Activated CD4-positive, alpha-beta T cell treated with anti-CD3 and anti-CD28 coated beads for 36 hours (primary cell): Measurements from ENCODE around the gene FLAD1. TPM values are rescaled to one million over a fixed set of nuclear protein-coding genes. Genes with fewer than 3 reads are reported as not detected.

Experiments
- ATAC-seq: fragments of 200-7000 bp; cut with Tn5 transposase; one replicate; pipeline ENCODE4 v1.10.0; 2021; ENCODE audit warnings: mild to moderate bottlenecking, moderate library complexity
- CTCF ChIA-PET: fragments of 350-600 bp; sonication (Branson Sonifier 250); formaldehyde crosslinking; loops from one replicate; lab custom pipeline; 2021; ENCODE audit warnings: antibody characterized with exemption; lab: Charles Lee
- POLR2A ChIA-PET: fragments of 350-600 bp; sonication (Branson Sonifier 250); formaldehyde crosslinking; loops from one replicate; lab custom pipeline; 2021; ENCODE audit warnings: antibody characterized with exemption, inconsistent platforms; lab: Charles Lee
- DNase-seq: peaks from one replicate; pipeline ENCODE4 v3.0.0-alpha.2; 2020
- H3K27ac Mint-ChIP-seq: one replicate; pipeline ENCODE4 v1.8.0; 2021; ENCODE audit warnings: mixed read lengths
- H3K27me3 Mint-ChIP-seq: one replicate; pipeline ENCODE4 v1.8.0; 2021; ENCODE audit warnings: mixed read lengths
- H3K36me3 Mint-ChIP-seq: one replicate; pipeline ENCODE4 v1.8.0; 2021; ENCODE audit warnings: low read depth, mixed read lengths
- H3K4me1 Mint-ChIP-seq: one replicate; pipeline ENCODE4 v1.8.0; 2021; ENCODE audit warnings: mixed read lengths
- H3K4me3 Mint-ChIP-seq: one replicate; pipeline ENCODE4 v1.8.0; 2021; ENCODE audit warnings: mild to moderate bottlenecking, moderate library complexity, mixed read lengths
- H3K9me3 Mint-ChIP-seq: one replicate; pipeline ENCODE4 v1.8.0; 2021; ENCODE audit warnings: low read depth, mixed read lengths
- intact Hi-C, 2 experiments: fragments of 100-400 bp; cut with DNase I in 1 of 2; cut with micrococcal nuclease in 1 of 2; formaldehyde crosslinking; loops; one replicate each; pipeline versions ENCODE4 v1.14.2 to v1.15.1; 2022 to 2024; cut with DNase I, micrococcal nuclease
- total RNA-seq, 2 experiments: library from RNA; stranded (reverse); gene quantifications; one replicate each; pipeline ENCODE4 v1.2.3, GENCODE V29; 2021

Gene FLAD1
- total RNA-seq, 2 experiments from 2014 or later: 38.0 to 42.4 TPM

GRCh38 chr1:154940651-154941194 is 42.4 kb upstream of the FLAD1 start:
- ATAC-seq (no peak), DNase-seq (no peak)
- Mint-ChIP-seq H3K4me1 (peaks cover 67% of the 10 kb centered on the region), H3K27me3 (no peaks in the 10 kb centered on the region), H3K9me3 (no peaks in the 10 kb centered on the region), H3K27ac (peak overlapping the region; percentile 80), H3K4me3 (no peak overlapping the region), H3K36me3 (peaks cover 3% of the 10 kb centered on the region)
- ChIA-PET POLR2A (interaction anchor here (0.6 kb wide), 1 partner anchor 33 kb away, joined by 8 read pairs; no protein-coding TSS in a partner anchor), CTCF (interaction anchor here (0.7 to 1.3 kb wide), 8 partner anchors 58 to 193 kb away, joined by 3 to 4 read pairs (median 3); no protein-coding TSS in a partner anchor)
- intact Hi-C loops: no loop called here

DNA sequence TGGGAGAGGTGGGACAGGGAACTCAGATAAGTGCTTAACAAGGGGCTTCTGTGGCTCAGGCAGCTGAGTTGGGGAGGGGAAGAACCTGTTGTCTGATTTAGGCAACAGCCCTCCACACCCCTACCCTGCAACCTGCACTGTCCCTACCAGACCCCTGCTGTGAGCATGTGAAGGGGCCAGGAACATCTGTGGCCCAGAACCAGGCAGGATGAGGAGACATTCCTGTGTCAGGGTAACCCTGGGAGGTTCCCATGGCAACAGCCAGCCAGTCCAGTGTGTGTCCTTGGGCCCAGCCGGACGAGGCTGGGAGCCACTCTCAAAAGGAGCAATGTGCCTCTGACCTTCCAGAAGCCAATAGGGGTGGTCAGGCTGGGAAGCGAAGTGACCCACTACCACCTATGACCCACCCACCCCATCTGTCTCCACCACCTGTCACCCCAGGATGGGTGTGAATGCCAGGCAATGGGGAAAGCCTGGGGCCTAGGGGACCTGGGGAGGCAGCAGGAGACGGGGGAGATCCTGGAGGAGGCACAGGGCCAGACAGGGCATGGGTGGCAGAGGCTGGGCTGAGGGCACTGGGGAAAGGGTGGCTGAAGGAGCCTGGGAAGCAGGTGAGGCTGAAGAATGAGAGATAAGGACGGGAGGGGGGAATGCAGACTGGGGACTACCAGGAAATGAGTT is 41.7 kb upstream of the FLAD1 start:
- no peak overlapping the region for H3K4me3 Mint-ChIP-seq
- H3K27me3 Mint-ChIP-seq: no peaks in the 10 kb centered on the region
- H3K9me3 Mint-ChIP-seq: no peaks in the 10 kb centered on the region
- H3K4me1 Mint-ChIP-seq: peaks cover 64% of the 10 kb centered on the region
- intact Hi-C loops: no loop called here
- H3K36me3 Mint-ChIP-seq: peaks cover under 1% of the 10 kb centered on the region
- ChIA-PET CTCF (interaction anchor here (1.1 to 1.3 kb wide), 2 partner anchors 118 to 194 kb away, joined by 3 read pairs; no protein-coding TSS in a partner anchor), POLR2A (interaction anchor here (0.6 kb wide), 1 partner anchor 32 kb away, joined by 8 read pairs; no protein-coding TSS in a partner anchor)
- H3K27ac Mint-ChIP-seq: peak overlapping the region; percentile 90
- DNase-seq (no peak), ATAC-seq (no peak)

DNA sequence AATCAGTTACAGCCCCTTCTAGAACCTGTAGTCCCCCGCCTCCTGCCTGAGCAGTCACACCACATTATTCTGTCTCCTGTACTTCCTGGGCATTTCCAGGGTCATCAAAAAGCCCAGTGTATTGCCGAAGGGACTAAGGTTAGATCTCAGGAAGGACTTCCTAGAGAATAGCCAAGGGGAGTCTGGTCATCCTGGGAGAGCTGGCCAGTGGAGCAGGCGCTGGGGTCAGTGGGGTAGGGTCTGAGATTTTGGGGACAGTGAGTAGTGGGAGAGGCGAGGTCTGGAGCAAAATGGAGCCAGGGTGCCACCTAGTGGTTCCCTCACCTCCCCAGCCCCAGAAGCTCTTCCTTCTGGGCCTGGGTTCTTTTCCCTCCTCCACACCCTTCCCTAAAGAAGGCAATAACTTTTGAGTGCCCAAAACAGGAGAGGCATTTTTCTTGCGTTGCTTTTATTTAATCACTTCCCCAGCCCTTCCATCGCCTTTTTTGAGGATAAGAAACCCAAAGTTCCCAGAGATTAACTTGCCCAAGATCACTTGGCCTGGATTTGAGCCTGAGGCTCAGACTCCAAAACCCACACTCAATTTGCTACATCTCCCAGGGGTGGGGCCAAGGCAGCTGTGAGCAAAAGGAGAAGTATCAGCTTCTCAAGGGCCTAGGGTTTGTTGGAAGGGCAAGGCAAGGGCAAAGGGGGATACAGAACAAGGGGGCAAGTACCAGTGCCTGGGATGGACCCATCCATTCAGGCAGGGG is 39.3 kb upstream of the FLAD1 start:
- Mint-ChIP-seq H3K36me3 (peaks cover 4% of the 10 kb centered on the region), H3K27ac (peak overlapping the region; percentile 90)
- CTCF ChIA-PET: interaction anchor here (0.5 to 1.5 kb wide), 16 partner anchors 16 to 378 kb away, joined by 3 to 4 read pairs (median 3); partner anchors contain the start of gene ADAM15

DNA sequence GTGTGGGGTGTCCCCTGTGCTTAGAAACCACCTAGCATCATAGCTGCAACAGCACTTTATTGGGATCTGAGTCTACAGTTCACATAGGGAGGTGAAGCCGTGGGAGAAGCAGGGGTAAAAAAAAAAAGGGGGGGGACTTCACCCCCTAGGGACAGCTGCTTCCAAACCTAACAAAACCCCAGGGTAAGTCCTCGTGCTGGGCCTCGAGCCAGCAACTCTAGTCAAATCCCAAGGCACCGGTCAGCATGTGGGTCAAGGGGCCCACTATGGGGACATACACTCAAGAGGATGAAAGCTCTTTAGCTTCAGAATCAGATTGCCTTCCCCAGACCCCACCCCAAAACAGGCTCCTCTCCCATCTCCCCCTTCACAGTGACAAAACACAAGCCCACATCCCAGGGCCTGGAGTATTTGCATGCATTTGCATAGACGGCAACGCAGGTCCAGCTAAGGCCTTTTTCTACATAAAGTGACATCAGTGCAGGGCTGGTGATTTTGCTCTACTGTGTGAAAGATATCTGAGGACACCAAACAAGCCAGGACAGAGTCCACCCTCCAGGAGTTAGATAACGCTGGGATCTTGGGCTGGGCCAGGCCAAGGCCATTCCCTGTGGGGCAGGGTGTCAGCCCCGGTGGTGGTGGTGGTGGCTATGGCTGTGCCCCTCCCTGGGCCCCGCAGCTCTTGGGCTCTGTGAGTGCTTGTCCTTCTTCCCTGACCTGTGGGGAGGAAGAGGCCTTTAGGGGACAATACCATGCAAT is 38.6 kb upstream of the FLAD1 start:
- Mint-ChIP-seq H3K27ac (peak overlapping the region; percentile 90), H3K36me3 (peaks cover 5% of the 10 kb centered on the region), H3K4me3 (no peak overlapping the region), H3K27me3 (no peaks in the 10 kb centered on the region), H3K9me3 (no peaks in the 10 kb centered on the region), H3K4me1 (peaks cover 50% of the 10 kb centered on the region)
- ChIA-PET POLR2A (interaction anchor here (0.6 to 1.6 kb wide), 3 partner anchors 8 to 276 kb away, joined by 3 to 9 read pairs (median 3); partner anchors contain the start of gene PMVK), CTCF (interaction anchor here (0.5 to 1.9 kb wide), 14 partner anchors 8 to 379 kb away, joined by 3 to 7 read pairs (median 3); partner anchors contain the start of genes ADAM15 and PMVK)
- intact Hi-C loops: no loop called here
- ATAC-seq (no peak), DNase-seq (no peak)

More for the DNA sequence above, 39.3 kb upstream of the FLAD1 start:
- Mint-ChIP-seq H3K4me3 (no peak overlapping the region), H3K4me1 (peaks cover 53% of the 10 kb centered on the region), H3K9me3 (no peaks in the 10 kb centered on the region), H3K27me3 (no peaks in the 10 kb centered on the region)
- DNase-seq (peak; percentile 70), ATAC-seq (peak; percentile 48)
- intact Hi-C loops: no loop called here
- POLR2A ChIA-PET: interaction anchor here (0.6 to 1.6 kb wide), 2 partner anchors 25 to 275 kb away, joined by 3 to 9 read pairs; no protein-coding TSS in a partner anchor

DNA sequence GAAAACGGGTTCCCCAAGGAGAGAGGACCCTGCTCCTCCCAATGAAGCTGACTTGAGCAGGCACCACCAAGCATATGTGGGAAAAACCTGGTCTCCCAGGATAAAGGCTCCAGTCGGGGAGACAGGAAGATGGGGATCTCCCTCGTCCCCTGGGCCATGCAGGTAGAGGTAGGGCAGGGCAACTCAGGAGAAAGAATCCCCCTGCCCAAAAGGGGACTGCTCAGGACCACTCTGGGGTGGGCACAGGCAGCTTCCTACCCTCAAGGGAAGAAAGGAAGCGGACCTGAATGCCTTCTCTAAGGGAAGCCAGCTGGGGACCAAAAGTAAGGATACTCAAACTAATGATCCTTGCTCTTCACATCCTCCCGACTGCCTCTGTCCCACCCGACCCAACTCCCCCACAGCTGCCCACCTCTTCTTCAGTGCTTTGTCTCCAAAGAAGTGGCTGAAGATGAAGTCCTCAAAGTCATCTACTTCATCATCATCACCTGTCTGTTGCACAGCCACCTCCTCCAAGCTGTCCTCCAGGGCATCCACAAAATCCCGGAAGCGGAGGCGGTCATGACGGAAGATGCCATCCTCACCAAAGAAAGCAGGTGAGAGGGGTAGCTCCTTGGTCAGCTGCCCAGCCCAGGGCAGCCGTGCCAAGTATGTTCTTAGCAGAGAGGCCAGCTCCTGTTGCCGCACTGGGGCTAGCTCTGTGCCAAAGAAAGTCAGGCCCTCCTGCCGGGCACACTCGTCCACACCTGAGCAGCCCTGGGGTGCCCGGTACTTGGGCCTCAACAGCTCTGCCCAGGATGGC is 37.8 kb upstream of the FLAD1 start:
- POLR2A ChIA-PET: interaction anchor here (0.7 kb wide), 1 partner anchor 9 kb away, joined by 3 read pairs; the partner anchor contains the start of gene PMVK
- Mint-ChIP-seq H3K27me3 (no peaks in the 10 kb centered on the region), H3K27ac (peak overlapping the region; percentile 25), H3K9me3 (no peaks in the 10 kb centered on the region), H3K36me3 (peaks cover 5% of the 10 kb centered on the region), H3K4me1 (peaks cover 45% of the 10 kb centered on the region), H3K4me3 (no peak overlapping the region)
- CTCF ChIA-PET: interaction anchor here (0.6 to 2.1 kb wide), 6 partner anchors 9 to 386 kb away, joined by 3 to 12 read pairs (median 7); partner anchors contain the start of genes PBXIP1 and PMVK
- ATAC-seq: no peak
- DNase-seq: no peak
- intact Hi-C loops: no loop called here

GRCh38 chr1:154945962-154946850 is 36.9 kb upstream of the FLAD1 start:
- ATAC-seq: no peak
- H3K36me3 Mint-ChIP-seq: peaks cover 12% of the 10 kb centered on the region
- ChIA-PET POLR2A (no interaction called here), CTCF (interaction anchor here (0.6 to 2.1 kb wide), 6 partner anchors 9 to 386 kb away, joined by 3 to 12 read pairs (median 5); partner anchors contain the start of genes PBXIP1 and PMVK)
- H3K27me3 Mint-ChIP-seq: no peaks in the 10 kb centered on the region
- H3K4me3 Mint-ChIP-seq: no peak overlapping the region
- H3K27ac Mint-ChIP-seq: peak overlapping the region; percentile 31
- H3K9me3 Mint-ChIP-seq: no peaks in the 10 kb centered on the region
- peaks cover 45% of the 10 kb centered on the region for H3K4me1 Mint-ChIP-seq
- intact Hi-C loops: no loop called here
- no peak for DNase-seq

DNA sequence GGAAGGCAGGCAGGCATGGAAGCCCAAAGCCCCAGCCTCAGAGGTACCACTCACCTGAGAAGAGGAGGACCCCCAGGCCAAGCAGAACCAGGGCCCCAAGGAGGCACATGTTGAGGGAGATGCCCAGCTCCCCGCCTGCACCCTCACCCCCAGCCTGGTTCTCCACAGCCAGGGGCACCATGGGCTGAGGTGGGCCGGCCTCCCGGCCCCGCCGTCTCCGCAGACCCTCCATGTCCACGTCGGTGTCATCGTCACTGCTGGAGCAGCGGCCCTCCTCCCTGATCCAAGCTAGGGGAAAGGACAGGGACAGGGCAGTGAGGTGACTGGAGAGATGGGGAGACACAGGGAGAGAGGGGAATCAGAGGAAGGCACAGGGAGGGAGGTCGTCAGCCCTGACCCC is 35.1 kb upstream of the FLAD1 start:
- Mint-ChIP-seq H3K4me3 (no peak overlapping the region), H3K27me3 (no peaks in the 10 kb centered on the region), H3K9me3 (no peaks in the 10 kb centered on the region), H3K4me1 (peaks cover 45% of the 10 kb centered on the region), H3K36me3 (peaks cover 12% of the 10 kb centered on the region), H3K27ac (peak overlapping the region; percentile 34)
- DNase-seq (no peak), ATAC-seq (no peak)
- POLR2A ChIA-PET: interaction anchor here (0.8 kb wide), 1 partner anchor 12 kb away, joined by 3 read pairs; the partner anchor contains the start of gene PMVK
- CTCF ChIA-PET: interaction anchor here (0.7 kb wide), 1 partner anchor 388 kb away, joined by 3 read pairs; no protein-coding TSS in a partner anchor
- intact Hi-C loops: no loop called here

GRCh38 chr1:154951901-154952657 is 31.1 kb upstream of the FLAD1 start:
- Mint-ChIP-seq H3K27me3 (no peaks in the 10 kb centered on the region), H3K36me3 (peaks cover 12% of the 10 kb centered on the region), H3K4me3 (peak overlapping the region; percentile 73), H3K4me1 (peaks cover 73% of the 10 kb centered on the region), H3K27ac (peak overlapping the region; percentile 95), H3K9me3 (no peaks in the 10 kb centered on the region)
- ATAC-seq: peak; percentile 61
- intact Hi-C loops: no loop called here
- peak; percentile 83 for DNase-seq
- POLR2A ChIA-PET: interaction anchor here (0.5 to 3.0 kb wide), 3 partner anchors 9 to 44 kb away, joined by 3 to 10 read pairs (median 3); partner anchors contain the start of gene PMVK
- CTCF ChIA-PET: interaction anchor here (0.7 to 3.3 kb wide), 11 partner anchors 22 to 393 kb away, joined by 3 to 15 read pairs (median 4); partner anchors contain the start of genes ADAM15 and CKS1B
